H9 (cell line): ENCODE measurements around the gene GLYATL3. TPM values are rescaled to one million over a fixed set of nuclear protein-coding genes. Genes with fewer than 3 reads are reported as not detected.

ENCODE experiments used
- DNase-seq: peaks from one replicate; pipeline ENCODE4 v3.0.0-alpha.2; 2017
- H2AFZ ChIP-seq: one replicate; pipeline ENCODE4 v1.6.1; 2013; ENCODE audit warnings: mild to moderate bottlenecking, low read length, control low read depth, moderate library complexity
- H2AK5ac ChIP-seq: 2 replicates; pipeline ENCODE4 v1.6.1; 2013; ENCODE audit warnings: low read length, control low read depth, mixed read lengths; ENCODE audit not compliant: insufficient read length
- H2BK120ac ChIP-seq: one replicate; pipeline ENCODE4 v1.6.1; 2013; ENCODE audit warnings: low read depth, mild to moderate bottlenecking, low read length, control low read depth, inconsistent platforms; ENCODE audit not compliant: poor library complexity, severe bottlenecking
- H2BK12ac ChIP-seq: 2 replicates; pipeline ENCODE4 v1.6.1; 2013; ENCODE audit warnings: low read length, control low read depth, mixed read lengths, low read depth; ENCODE audit not compliant: insufficient read length
- H2BK15ac ChIP-seq: 2 replicates; pipeline ENCODE4 v1.6.1; 2013; ENCODE audit warnings: low read depth, low read length, control low read depth
- H2BK20ac ChIP-seq: one replicate; pipeline ENCODE4 v1.6.1; 2013; ENCODE audit warnings: low read depth, mild to moderate bottlenecking, low read length, control low read depth, inconsistent platforms; ENCODE audit not compliant: poor library complexity, severe bottlenecking
- H2BK5ac ChIP-seq: 2 replicates; pipeline ENCODE4 v1.6.1; 2013; ENCODE audit warnings: low read length, control low read depth, mixed read lengths; ENCODE audit not compliant: insufficient read length
- H3K14ac ChIP-seq: 2 replicates; pipeline ENCODE4 v1.6.1; 2013; ENCODE audit warnings: low read length, control low read depth; ENCODE audit not compliant: insufficient read depth
- H3K18ac ChIP-seq: 2 replicates; pipeline ENCODE4 v1.6.1; 2013; ENCODE audit warnings: low read depth, mild to moderate bottlenecking, mixed read lengths, low read length, control low read depth; ENCODE audit not compliant: insufficient read length
- H3K23ac ChIP-seq: 2 replicates; pipeline ENCODE4 v1.6.1; 2013; ENCODE audit warnings: low read length, control low read depth, mixed read lengths, low read depth; ENCODE audit not compliant: insufficient read length
- H3K23me2 ChIP-seq: 2 replicates; pipeline ENCODE4 v1.6.1; 2013; ENCODE audit warnings: low read depth, mild to moderate bottlenecking, mixed read lengths, low read length, control low read depth; ENCODE audit not compliant: insufficient read length, poor library complexity, severe bottlenecking
- H3K27ac ChIP-seq: 2 replicates; pipeline ENCODE4 v1.5.1; 2013; ENCODE audit warnings: low read length, control low read depth, mixed read lengths, low read depth; ENCODE audit not compliant: insufficient read length
- H3K27me3 ChIP-seq: 2 replicates; pipeline ENCODE4 v1.6.1; 2013; ENCODE audit warnings: low read length, control low read depth, inconsistent platforms; ENCODE audit not compliant: insufficient read depth
- H3K4ac ChIP-seq: 2 replicates; pipeline ENCODE4 v1.6.1; 2013; ENCODE audit warnings: low read depth, mild to moderate bottlenecking, control low read depth, inconsistent platforms, low read length, moderate library complexity
- H3K4me1 ChIP-seq: 2 replicates; pipeline ENCODE4 v1.6.1; 2013; ENCODE audit warnings: low read length, control low read depth, inconsistent platforms; ENCODE audit not compliant: insufficient read depth
- H3K4me2 ChIP-seq: 2 replicates; pipeline ENCODE4 v1.6.1; 2013; ENCODE audit warnings: low read length, control low read depth, mixed read lengths; ENCODE audit not compliant: insufficient read length, insufficient read depth
- H3K56ac ChIP-seq: 2 replicates; pipeline ENCODE4 v1.6.1; 2013; ENCODE audit warnings: low read depth, mild to moderate bottlenecking, mixed read lengths, low read length, control low read depth; ENCODE audit not compliant: insufficient read length
- H3K79me1 ChIP-seq: 2 replicates; pipeline ENCODE4 v1.6.1; 2013; ENCODE audit warnings: low read depth, mild to moderate bottlenecking, moderate library complexity, low read length, control low read depth, inconsistent platforms; ENCODE audit not compliant: insufficient read depth, poor library complexity, severe bottlenecking
- H3K79me2 ChIP-seq: 2 replicates; pipeline ENCODE4 v1.6.1; 2013; ENCODE audit warnings: low read length, control low read depth, inconsistent platforms; ENCODE audit not compliant: insufficient read depth
- H3K9ac ChIP-seq: 2 replicates; pipeline ENCODE4 v1.6.1; 2013; ENCODE audit warnings: low read length, control low read depth, mixed read lengths; ENCODE audit not compliant: insufficient read length; ENCODE audit errors: extremely low read depth
- H3K9me3 ChIP-seq: one replicate; pipeline ENCODE4 v1.6.1; 2013; ENCODE audit warnings: low read depth, low read length, inconsistent platforms; ENCODE audit not compliant: control insufficient read depth
- H3T11ph ChIP-seq: one replicate; pipeline ENCODE4 v1.6.1; 2013; ENCODE audit warnings: mild to moderate bottlenecking, low read length, control low read depth, inconsistent platforms
- H4K20me1 ChIP-seq: one replicate; pipeline ENCODE4 v1.6.1; 2013; ENCODE audit not compliant: control insufficient read depth, insufficient read length, insufficient read depth
- H4K5ac ChIP-seq: 2 replicates; pipeline ENCODE4 v1.6.1; 2013; ENCODE audit warnings: low read depth, mild to moderate bottlenecking, mixed read lengths, low read length, control low read depth; ENCODE audit not compliant: insufficient read length
- H4K8ac ChIP-seq: replicated peaks from 2 replicates; pipeline ENCODE4 v1.6.1; 2013; ENCODE audit warnings: low read length, control low read depth, mixed read lengths, low read depth; ENCODE audit not compliant: insufficient read length
- H4K91ac ChIP-seq: 2 replicates; pipeline ENCODE4 v1.6.1; 2013; ENCODE audit warnings: low read depth, mild to moderate bottlenecking, moderate library complexity, mixed read lengths, low read length, control low read depth; ENCODE audit not compliant: insufficient read length
- H3K27ac Mint-ChIP-seq, 3 experiments: 2 replicates in 2 of 3; 3 replicates in 1 of 3; pipeline ENCODE4 v1.8.0; 2020 to 2021; ENCODE audit warnings: mixed read lengths in 3 of 3, mild to moderate bottlenecking in 1 of 3, moderate library complexity in 1 of 3
- H3K27me3 Mint-ChIP-seq: 2 replicates; pipeline ENCODE4 v1.8.0; 2021; ENCODE audit warnings: low read depth, mild to moderate bottlenecking, moderate library complexity, mixed read lengths
- H3K36me3 Mint-ChIP-seq, 3 experiments: 2 replicates in 2 of 3; 3 replicates in 1 of 3; pipeline ENCODE4 v1.8.0; 2020 to 2021; ENCODE audit warnings: low read depth in 3 of 3, mixed read lengths in 3 of 3; ENCODE audit not compliant: insufficient read depth in 1 of 3
- H3K4me1 Mint-ChIP-seq, 2 experiments: 2 replicates each; pipeline ENCODE4 v1.8.0; 2020; ENCODE audit warnings: mixed read lengths in 2 of 2
- H3K4me3 Mint-ChIP-seq, 2 experiments: 2 replicates in 1 of 2; 3 replicates in 1 of 2; pipeline ENCODE4 v1.8.0; 2020 to 2021; ENCODE audit warnings: mild to moderate bottlenecking in 2 of 2, mixed read lengths in 2 of 2, moderate library complexity in 1 of 2
- H3K9me3 Mint-ChIP-seq, 2 experiments: 2 replicates in 1 of 2; 3 replicates in 1 of 2; pipeline ENCODE4 v1.8.0; 2020; ENCODE audit warnings: mild to moderate bottlenecking in 2 of 2, mixed read lengths in 2 of 2, moderate library complexity in 1 of 2
- WGBS: extraction: QIAGEN DNeasy Blood & Tissue Kit; methylation state at CpG from one replicate; pipeline ENCODE4 v1.1.7; 2013; ENCODE audit warnings: missing lambda C conversion rate, low lambda C conversion rate, mixed read lengths; ENCODE audit not compliant: insufficient read length; ENCODE audit errors: extremely low coverage; 5-methylcytosine and 5-hydroxymethylcytosine counted together
- total RNA-seq: library from RNA; stranded (reverse); gene quantifications from 2 replicates; pipeline ENCODE4 v1.2.1, GENCODE V29; 2021
- TF ChIP-seq, protein P1 (sequence below): fragments of 200-600 bp; sonication (generic); conservative IDR thresholded peaks from 3 replicates; pipeline ENCODE4 v1.8.0; 2021; ENCODE audit warnings: antibody characterized with exemption, mild to moderate bottlenecking

Gene GLYATL3
- total RNA-seq, 1 experiment from 2014 or later, result not detected

DNA sequence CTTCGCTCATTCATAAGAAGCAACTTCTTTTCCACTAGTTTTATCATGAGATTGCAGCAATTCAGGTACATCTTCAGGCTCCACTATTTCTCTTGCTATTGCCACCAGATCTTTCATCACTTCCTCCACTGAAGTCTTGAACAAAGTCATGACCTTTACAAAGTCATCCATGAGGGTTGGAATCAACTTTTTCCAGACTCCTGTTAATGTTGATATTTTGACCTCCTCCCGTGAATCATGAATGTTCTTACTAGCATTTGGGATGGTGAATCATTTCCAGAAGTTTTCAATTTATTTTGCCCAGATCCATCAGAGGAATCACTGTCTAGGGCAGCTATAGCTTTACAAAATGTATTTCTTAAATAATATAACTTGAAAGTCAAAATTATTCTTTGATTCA, 35.0 kb upstream of the GLYATL3 start:
- Histone ChIP-seq H2BK120ac (no peak overlapping the region), H3K79me1 (no peaks in the 10 kb centered on the region), H4K8ac (no peak overlapping the region), H3K4me1 (no peaks in the 10 kb centered on the region), H3K79me2 (peaks cover 14% of the 10 kb centered on the region; the same call in 1 of the 2 replicates), H3K23me2 (peaks cover 3% of the 10 kb centered on the region), H2BK15ac (no peak overlapping the region), H4K91ac (no peak overlapping the region), H3K4me2 (no peak overlapping the region), H3K27me3 (no peaks in the 10 kb centered on the region), H3K56ac (no peak overlapping the region), H4K20me1 (no peaks in the 10 kb centered on the region), H2AFZ (no peak overlapping the region), H4K5ac (no peak overlapping the region), H3T11ph (no peak overlapping the region), H3K23ac (no peak overlapping the region), H3K27ac (no peak overlapping the region), H2BK12ac (no peak overlapping the region), H3K4ac (no peak overlapping the region), H2BK20ac (no peak overlapping the region), H2AK5ac (no peak overlapping the region), H3K9me3 (no peaks in the 10 kb centered on the region), H3K14ac (no peak overlapping the region), H3K9ac (no peak overlapping the region), H3K18ac (no peak overlapping the region), H2BK5ac (no peak overlapping the region)
- Mint-ChIP-seq H3K27me3 (no peaks in the 10 kb centered on the region), H3K36me3 (peaks cover 0 to 4% (median 2%) of the 10 kb centered on the region in 3 experiments; a peak in 2 of 7 replicates), H3K4me1 (peaks cover 12 to 15% of the 10 kb centered on the region in 2 experiments), H3K27ac (no peak overlapping the region), H3K9me3 (no peaks in the 10 kb centered on the region), H3K4me3 (peak overlapping the region; percentile 59 to 98)
- TF ChIP-seq, protein P1, sequence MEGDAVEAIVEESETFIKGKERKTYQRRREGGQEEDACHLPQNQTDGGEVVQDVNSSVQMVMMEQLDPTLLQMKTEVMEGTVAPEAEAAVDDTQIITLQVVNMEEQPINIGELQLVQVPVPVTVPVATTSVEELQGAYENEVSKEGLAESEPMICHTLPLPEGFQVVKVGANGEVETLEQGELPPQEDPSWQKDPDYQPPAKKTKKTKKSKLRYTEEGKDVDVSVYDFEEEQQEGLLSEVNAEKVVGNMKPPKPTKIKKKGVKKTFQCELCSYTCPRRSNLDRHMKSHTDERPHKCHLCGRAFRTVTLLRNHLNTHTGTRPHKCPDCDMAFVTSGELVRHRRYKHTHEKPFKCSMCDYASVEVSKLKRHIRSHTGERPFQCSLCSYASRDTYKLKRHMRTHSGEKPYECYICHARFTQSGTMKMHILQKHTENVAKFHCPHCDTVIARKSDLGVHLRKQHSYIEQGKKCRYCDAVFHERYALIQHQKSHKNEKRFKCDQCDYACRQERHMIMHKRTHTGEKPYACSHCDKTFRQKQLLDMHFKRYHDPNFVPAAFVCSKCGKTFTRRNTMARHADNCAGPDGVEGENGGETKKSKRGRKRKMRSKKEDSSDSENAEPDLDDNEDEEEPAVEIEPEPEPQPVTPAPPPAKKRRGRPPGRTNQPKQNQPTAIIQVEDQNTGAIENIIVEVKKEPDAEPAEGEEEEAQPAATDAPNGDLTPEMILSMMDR, result no peak
- WGBS, result no CpG with 5 or more reads among the region's 2 CpGs
- no peak for DNase-seq
